A549 (cell line): Measurements from ENCODE around the gene IGFBP2. TPM values are rescaled to one million over a fixed set of nuclear protein-coding genes. Genes with fewer than 3 reads are reported as not detected.

Experiments
- ATAC-seq, 2 experiments: fragments of 200-7000 bp in 1 of 2; fragments of >200 bp in 1 of 2; cut with Nextera tagmentation in 1 of 2; cut with Tn5 transposase in 1 of 2; 3 replicates each; pipeline versions ENCODE4 v1.8.0 to v1.9.1; 2018 to 2020; ENCODE audit warnings: mild to moderate bottlenecking in 1 of 2, moderate library complexity in 1 of 2
- CTCF ChIA-PET: fragments of 300-600 bp; sonication (Branson Sonifier 250); formaldehyde crosslinking; extraction: SDS; loops from one replicate; lab custom pipeline; 2021; ENCODE audit warnings: antibody characterized with exemption, inconsistent platforms; lab: Yijun Ruan, JAX
- POLR2A ChIA-PET: fragments of 350-600 bp; formaldehyde crosslinking; extraction: SDS; loops from one replicate; lab custom pipeline; 2021; ENCODE audit warnings: antibody characterized with exemption, inconsistent platforms; lab: Yijun Ruan, JAX
- DNase-seq, 2 experiments: peaks; one replicate each; pipeline versions ENCODE4 v3.0.0 to v3.0.0-alpha.2; 2011 to 2016; ENCODE audit warnings: low read depth in 1 of 2, low spot score in 1 of 2
- FAIRE-seq: peaks from 2 replicates; lab custom pipeline; 2011; peaks lifted over from hg19 to GRCh38; lab: Jason Lieb, UNC
- H3K27ac ChIP-seq, 2 experiments: fragments of >200 bp; sonication (Bioruptor Twin); formaldehyde crosslinking; 3 replicates each; pipeline ENCODE4 v1.5.1; 2016 to 2017
- H3K4me1 ChIP-seq: fragments of >200 bp; sonication (Bioruptor Twin); formaldehyde crosslinking; 3 replicates; pipeline ENCODE4 v1.6.1; 2016
- H3K4me2 ChIP-seq: fragments of >200 bp; sonication (Bioruptor Twin); formaldehyde crosslinking; 3 replicates; pipeline ENCODE4 v1.6.1; 2016
- H3K4me3 ChIP-seq: fragments of >200 bp; sonication (Bioruptor Twin); formaldehyde crosslinking; 3 replicates; pipeline ENCODE4 v1.5.1; 2016
- H3K9me3 ChIP-seq: fragments of >200 bp; sonication (Bioruptor Twin); formaldehyde crosslinking; 3 replicates; pipeline ENCODE4 v1.6.1; 2016
- ATOH8 ChIP-seq: fragments of 250-450 bp; sonication (Bioruptor Pico); IDR thresholded peaks from 2 replicates; pipeline ENCODE4 v1.5.0; 2020; ENCODE audit warnings: low read depth, mild to moderate bottlenecking, moderate library complexity
- BHLHE40 ChIP-seq: IDR thresholded peaks from 2 replicates; pipeline ENCODE4 v1.6.1; 2012; ENCODE audit warnings: low read depth, low read length, inconsistent platforms
- CTCF ChIP-seq: fragments of >200 bp; sonication (Bioruptor Twin); formaldehyde crosslinking; IDR thresholded peaks from 3 replicates; pipeline ENCODE4 v1.5.1; 2016
- EHF ChIP-seq: fragments of 250-450 bp; sonication (Bioruptor Pico); IDR thresholded peaks from 2 replicates; pipeline ENCODE4 v1.5.0; 2020; ENCODE audit warnings: mild to moderate bottlenecking
- EHMT2 ChIP-seq: fragments of 200-600 bp; sonication (generic); IDR thresholded peaks from 2 replicates; pipeline ENCODE4 v1.6.1; 2016; ENCODE audit warnings: antibody characterized with exemption, low read depth, mild to moderate bottlenecking, moderate library complexity
- EP300 ChIP-seq, 2 experiments: fragments of >200 bp; sonication (Bioruptor Twin); formaldehyde crosslinking; IDR thresholded peaks; 2 replicates in 1 of 2; 3 replicates in 1 of 2; pipeline ENCODE4 v1.6.1; 2016 to 2017
- ESRRA ChIP-seq: fragments of 150-350 bp; IDR thresholded peaks from 2 replicates; pipeline ENCODE4 v1.6.1; 2014; ENCODE audit warnings: mild to moderate bottlenecking, low read length, borderline replicate concordance
- FOSL2 ChIP-seq, 2 experiments: fragments of 450-650 bp in 1 of 2; fragments of >200 bp in 1 of 2; sonication (Bioruptor Twin) in 1 of 2; formaldehyde crosslinking; IDR thresholded peaks; 2 replicates each; pipeline versions ENCODE4 v1.5.0 to v1.6.1; 2016 to 2020; ENCODE audit warnings: mild to moderate bottlenecking in 1 of 2, moderate library complexity in 1 of 2
- FOXS1 ChIP-seq: fragments of 250-450 bp; sonication (Bioruptor Pico); IDR thresholded peaks from 2 replicates; pipeline ENCODE4 v1.5.0; 2020; ENCODE audit warnings: mild to moderate bottlenecking, moderate library complexity
- HEYL ChIP-seq: fragments of 250-450 bp; sonication (Bioruptor Pico); IDR thresholded peaks from 2 replicates; pipeline ENCODE4 v1.8.0; 2021; ENCODE audit warnings: mild to moderate bottlenecking, moderate library complexity
- HOXA7 ChIP-seq: fragments of 250-450 bp; sonication (Bioruptor Pico); IDR thresholded peaks from 2 replicates; pipeline ENCODE4 v1.5.0; 2020; ENCODE audit warnings: mild to moderate bottlenecking, moderate library complexity
- JUN ChIP-seq, 2 experiments: fragments of >200 bp; sonication (Bioruptor Twin); formaldehyde crosslinking; IDR thresholded peaks; 2 replicates in 1 of 2; 3 replicates in 1 of 2; pipeline ENCODE4 v1.6.1; 2016 to 2017
- MYC ChIP-seq: IDR thresholded peaks from 2 replicates; pipeline ENCODE4 v1.6.1; 2012; ENCODE audit warnings: mild to moderate bottlenecking, inconsistent platforms, low read length, improper control_type of control experiment, borderline replicate concordance
- NFE2L2 ChIP-seq: fragments of 150-350 bp; conservative IDR thresholded peaks from 2 replicates; pipeline ENCODE4 v1.6.1; 2014; ENCODE audit warnings: low read length
- NR3C1 ChIP-seq: fragments of >200 bp; sonication (Bioruptor Twin); formaldehyde crosslinking; IDR thresholded peaks from 3 replicates; pipeline ENCODE4 v1.6.1; 2017
- PBX3 ChIP-seq: IDR thresholded peaks from 2 replicates; pipeline ENCODE4 v1.6.1; 2012
- POLR2A ChIP-seq: IDR thresholded peaks from 2 replicates; pipeline ENCODE4 v1.6.1; 2012; ENCODE audit warnings: mild to moderate bottlenecking, low read length
- RAD21 ChIP-seq, 2 experiments: fragments of >200 bp in 1 of 2; sonication (Bioruptor Twin) in 1 of 2; formaldehyde crosslinking in 1 of 2; IDR thresholded peaks in 1 of 2; conservative IDR thresholded peaks in 1 of 2; 2 replicates in 1 of 2; 3 replicates in 1 of 2; pipeline ENCODE4 v1.6.1; 2012 to 2018; ENCODE audit warnings: inconsistent platforms in 1 of 2
- RCOR1 ChIP-seq: fragments of 150-350 bp; IDR thresholded peaks from 2 replicates; pipeline ENCODE4 v1.6.1; 2014; ENCODE audit warnings: antibody characterized with exemption, low read length, low read depth
- RFX5 ChIP-seq: fragments of 450-650 bp; IDR thresholded peaks from 2 replicates; pipeline ENCODE4 v1.7.1; 2014; ENCODE audit warnings: antibody characterized with exemption, mild to moderate bottlenecking, moderate library complexity
- TFCP2L1 ChIP-seq: fragments of 250-450 bp; sonication (Bioruptor Pico); IDR thresholded peaks from 2 replicates; pipeline ENCODE4 v1.5.0; 2021; ENCODE audit warnings: mild to moderate bottlenecking
- WGBS: methylation state at CpG from one replicate; pipeline ENCODE4 v1.1.6; 2017; ENCODE audit errors: missing lambda C conversion rate; 5-methylcytosine and 5-hydroxymethylcytosine counted together
- polyA plus RNA-seq, 4 experiments: library from polyadenylated mRNA; depleted of rRNA in 3 of 4; stranded (reverse); fragments of >200 nt; fragmentation: RNase III in 1 of 4; extraction: RNeasy Plus Mini Kit Qiagen cat#74134 plus additional on column Dnase treatment in 1 of 4; gene quantifications; 2 replicates in 3 of 4; 3 replicates in 1 of 4; pipeline ENCODE4 v1.2.3, GENCODE V29; 2011 to 2017
- TF ChIP-seq, protein P1 (sequence below): fragments of 150-350 bp; IDR thresholded peaks from 2 replicates; pipeline ENCODE4 v1.6.1; 2014; ENCODE audit warnings: low read depth, mild to moderate bottlenecking, low read length
- TF ChIP-seq, protein P2 (sequence below): fragments of >200 bp; sonication (Bioruptor Twin); formaldehyde crosslinking; IDR thresholded peaks from 2 replicates; pipeline ENCODE4 v1.6.1; 2016

Gene IGFBP2
- polyA plus RNA-seq, 2 of the 4 experiments (the other 2 are of a cell fraction) = 26.1 to 34.9 TPM

DNA sequence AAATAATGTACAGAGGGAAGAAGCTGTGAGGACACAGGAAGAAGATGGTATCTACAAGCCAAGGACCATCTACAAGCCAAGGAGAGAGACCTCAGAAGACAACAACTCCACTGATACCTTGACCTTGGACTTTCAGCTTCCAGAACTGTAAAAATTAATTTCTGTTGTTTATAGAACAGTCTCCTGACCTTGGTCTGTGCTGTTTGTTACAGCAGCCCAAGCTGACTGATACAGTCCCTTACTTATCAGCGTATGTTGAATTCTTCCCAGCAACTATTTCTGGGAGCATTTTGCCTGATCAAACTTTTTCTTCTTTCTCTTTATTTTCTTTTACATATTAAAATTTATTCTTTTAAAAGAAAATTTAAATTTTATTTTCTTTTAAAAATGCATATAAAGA is 47.8 kb upstream of the IGFBP2 start (continued):
- TF ChIP-seq FOXS1 (CRISPR knock-in tag) = no peak
- TF ChIP-seq, all 56 proteins: peak for 0

DNA sequence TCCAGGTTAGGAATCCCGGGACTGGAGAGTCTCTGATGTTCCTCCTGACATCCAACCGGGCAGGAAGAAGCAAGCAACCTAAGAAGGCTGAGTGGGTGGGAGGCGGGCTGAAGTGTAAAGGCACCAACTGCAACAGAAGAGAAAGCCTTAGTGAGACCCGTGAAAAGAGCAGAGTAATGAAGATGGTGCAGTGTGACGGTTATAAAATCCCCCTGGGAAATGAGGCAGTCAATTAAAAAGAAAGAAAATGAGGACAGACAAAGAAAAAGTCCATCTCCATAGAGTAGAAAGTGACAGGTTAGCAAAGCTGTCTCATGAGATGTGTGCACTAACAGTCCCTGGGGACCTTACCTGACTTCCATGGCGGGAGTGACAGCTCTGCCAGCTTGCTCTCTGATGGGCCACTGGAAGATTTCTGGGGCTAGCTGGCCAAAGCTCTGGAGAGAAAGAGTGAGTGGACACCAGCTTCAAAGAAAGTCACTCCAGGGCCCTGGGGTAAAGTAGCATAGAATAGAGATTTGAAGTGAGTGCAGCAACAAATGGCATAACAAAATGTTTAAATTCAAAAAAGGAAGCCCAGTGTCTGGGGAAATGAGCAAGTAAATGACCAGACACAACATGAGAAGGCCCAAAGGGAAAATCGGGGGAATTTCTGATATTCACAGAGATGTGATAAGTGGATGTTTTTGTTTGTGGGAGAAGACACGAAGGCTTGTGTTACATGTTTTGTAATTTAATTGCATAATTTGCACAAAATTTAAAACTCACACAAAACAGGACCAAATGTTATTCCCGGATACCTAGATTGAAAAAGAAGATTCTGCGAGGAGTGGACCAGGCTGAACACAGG is 44.1 kb upstream of the IGFBP2 start:
- DNase-seq (no peak), FAIRE-seq (no peak), ATAC-seq (no peak)
- peaks cover 4% of the 10 kb centered on the region; the same call in 1 of the 3 replicates for H3K9me3 ChIP-seq
- CTCF ChIA-PET = interaction anchor here (1.0 to 1.4 kb wide), 2 partner anchors 29 to 70 kb away, joined by 3 read pairs; no protein-coding TSS in a partner anchor
- H3K4me3 ChIP-seq = no peak overlapping the region
- H3K27ac ChIP-seq = no peak overlapping the region
- H3K4me1 ChIP-seq = no peaks in the 10 kb centered on the region
- TF ChIP-seq EHF = no peak
- TF ChIP-seq RFX5 = no peak
- no peak for TF ChIP-seq RCOR1
- TF ChIP-seq HEYL (CRISPR knock-in tag) = no peak
- TF ChIP-seq NR3C1 = no peak
- TF ChIP-seq FOSL2 (IDR thresholded peaks at IDR 0.05) = no peak
- TF ChIP-seq FOSL2 (CRISPR knock-in tag; IDR thresholded peaks at IDR 0.05) = no peak
- TF ChIP-seq, protein P1, sequence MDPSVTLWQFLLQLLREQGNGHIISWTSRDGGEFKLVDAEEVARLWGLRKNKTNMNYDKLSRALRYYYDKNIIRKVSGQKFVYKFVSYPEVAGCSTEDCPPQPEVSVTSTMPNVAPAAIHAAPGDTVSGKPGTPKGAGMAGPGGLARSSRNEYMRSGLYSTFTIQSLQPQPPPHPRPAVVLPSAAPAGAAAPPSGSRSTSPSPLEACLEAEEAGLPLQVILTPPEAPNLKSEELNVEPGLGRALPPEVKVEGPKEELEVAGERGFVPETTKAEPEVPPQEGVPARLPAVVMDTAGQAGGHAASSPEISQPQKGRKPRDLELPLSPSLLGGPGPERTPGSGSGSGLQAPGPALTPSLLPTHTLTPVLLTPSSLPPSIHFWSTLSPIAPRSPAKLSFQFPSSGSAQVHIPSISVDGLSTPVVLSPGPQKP = no peak
- no peak overlapping the region for H3K4me2 ChIP-seq
- WGBS = 50% methylated on average over 10 of the region's 10 CpGs
- POLR2A ChIA-PET = no interaction called here

GRCh38 chr2:216589791-216590190 is 43.4 kb upstream of the IGFBP2 start:
- Histone ChIP-seq H3K4me1 (no peaks in the 10 kb centered on the region), H3K4me3 (no peak overlapping the region), H3K4me2 (no peak overlapping the region), H3K27ac (no peak overlapping the region), H3K9me3 (peaks cover 4% of the 10 kb centered on the region; the same call in 1 of the 3 replicates)
- 88% methylated on average over 1 of the region's 1 CpG for WGBS
- FAIRE-seq (no peak), ATAC-seq (no peak), DNase-seq (no peak)
- POLR2A ChIA-PET = no interaction called here
- no peak for TF ChIP-seq EHF
- no peak for TF ChIP-seq HOXA7 (CRISPR knock-in tag)
- no peak for TF ChIP-seq BHLHE40
- no peak for TF ChIP-seq ESRRA
- TF ChIP-seq JUN (IDR thresholded peaks at IDR 0.05) = no peak
- no peak for TF ChIP-seq NR3C1
- TF ChIP-seq, protein P2, sequence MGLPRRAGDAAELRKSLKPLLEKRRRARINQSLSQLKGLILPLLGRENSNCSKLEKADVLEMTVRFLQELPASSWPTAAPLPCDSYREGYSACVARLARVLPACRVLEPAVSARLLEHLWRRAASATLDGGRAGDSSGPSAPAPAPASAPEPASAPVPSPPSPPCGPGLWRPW = no peak
- TF ChIP-seq EP300 (IDR thresholded peaks at IDR 0.05) = no peak
- no peak for TF ChIP-seq TFCP2L1
- no peak for TF ChIP-seq POLR2A
- TF ChIP-seq, protein P1 = no peak
- CTCF ChIA-PET = no interaction called here

DNA sequence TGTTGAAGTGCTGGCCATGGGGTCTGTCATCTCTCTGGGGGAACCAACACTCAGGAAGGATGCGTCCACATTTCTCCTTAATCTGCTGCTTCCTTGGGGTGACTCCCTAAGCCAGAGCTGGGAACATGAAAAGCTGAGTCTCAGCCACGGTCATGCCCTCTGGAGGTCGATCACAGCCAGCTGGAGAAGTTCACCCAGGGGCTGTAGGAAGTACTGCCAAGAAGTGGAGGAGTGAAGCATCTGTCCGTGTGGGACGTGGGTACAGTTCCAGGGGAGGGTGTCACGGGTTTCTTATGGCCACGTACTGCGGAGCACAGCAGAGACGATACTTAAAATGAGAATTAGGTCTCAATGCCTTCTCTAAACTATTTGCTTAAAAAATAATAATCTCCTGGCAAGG is 42.4 kb upstream of the IGFBP2 start:
- peak; percentile 11 to 13 for DNase-seq
- H3K4me2 ChIP-seq = no peak overlapping the region
- no peak for FAIRE-seq
- WGBS = 51% methylated on average over 9 of the region's 9 CpGs
- POLR2A ChIA-PET = no interaction called here
- H3K27ac ChIP-seq = no peak overlapping the region
- ATAC-seq = peak; percentile 60 to 78; a peak in 5 of 6 replicates
- CTCF ChIA-PET = interaction anchor here (0.8 to 2.2 kb wide), 2 partner anchors 20 to 78 kb away, joined by 3 to 6 read pairs; no protein-coding TSS in a partner anchor
- no peaks in the 10 kb centered on the region for H3K4me1 ChIP-seq
- H3K9me3 ChIP-seq = no peaks in the 10 kb centered on the region
- no peak overlapping the region for H3K4me3 ChIP-seq
- TF ChIP-seq PBX3 (no peak), EHMT2 (no peak), CTCF (no peak), ATOH8 (no peak), MYC (no peak), RAD21 (conservative IDR thresholded peaks at IDR 0.05 in 1 of 2, IDR thresholded peaks at IDR 0.05 in 1 of 2) (no peak), FOXS1 (CRISPR knock-in tag) (no peak), NFE2L2 (no peak)
